Measurements from ENCODE around the gene UBA3. TPM values are rescaled to one million over a fixed set of nuclear protein-coding genes. Genes with fewer than 3 reads are reported as not detected.

UBA3 gene
- total RNA-seq, 2 donors from 2014 or later = 36.1 to 69.4 TPM

DNA sequence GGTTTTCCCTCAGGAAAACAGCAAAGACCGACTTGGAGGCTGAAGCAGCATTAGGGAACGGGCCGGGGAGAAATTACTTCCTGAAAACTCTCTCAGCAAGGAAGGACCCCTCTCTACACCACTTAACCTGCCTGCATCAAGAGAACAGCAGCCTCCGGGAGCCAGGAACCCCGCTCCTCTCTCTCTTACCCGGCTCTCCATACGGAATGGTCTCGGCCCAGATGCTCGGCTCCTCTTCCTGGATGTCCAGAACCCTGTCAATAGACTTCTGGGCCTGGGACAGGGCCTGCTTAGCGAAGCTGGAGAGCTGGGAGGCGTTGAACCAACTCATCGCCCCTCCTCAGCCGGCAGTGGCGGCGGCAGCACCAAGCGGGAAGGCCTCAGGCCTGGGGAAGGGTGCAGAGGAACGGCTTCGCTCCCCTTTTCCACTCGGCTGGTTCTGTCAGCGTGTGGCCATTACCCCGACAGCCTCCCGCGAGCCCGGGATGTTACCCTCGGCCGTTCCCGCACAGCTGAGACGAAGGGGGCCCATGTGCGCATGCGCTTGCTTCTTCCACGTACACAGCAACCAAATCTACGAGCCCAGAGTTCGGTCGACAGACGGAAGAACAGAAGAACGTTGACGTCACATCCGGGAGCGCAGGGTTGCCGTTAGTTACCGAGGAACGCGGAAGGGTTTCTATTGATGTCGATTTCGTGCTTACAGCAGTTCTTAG lies 28.3 kb downstream of the UBA3 start, which contains the start of gene TMF1:
Gene TMF1, minus strand, starts transcription at position 578 of the 716 bp plus-strand sequence. Its CDS starts 247 bp downstream, at position 331.
- H3K4me1 ChIP-seq (ENCODE audit: control insufficient read depth in 1 of 2, low read depth in 2 of 2) = peaks cover 24 to 41% of the 10 kb centered on the region in 2 donors
- peak within 1 kb of the TSS; percentile 94 to 98 for H3K27ac ChIP-seq
- H3K36me3 ChIP-seq = no peaks in the 10 kb centered on the region
- DNase-seq (ENCODE audit: low spot score) = peak; percentile 98
- peak; percentile 97 for ATAC-seq (ENCODE audit: insufficient number of reproducible peaks, low FRiP score, low read depth)
- H3K9me3 ChIP-seq = no peaks in the 10 kb centered on the region
- TF ChIP-seq, protein P1, sequence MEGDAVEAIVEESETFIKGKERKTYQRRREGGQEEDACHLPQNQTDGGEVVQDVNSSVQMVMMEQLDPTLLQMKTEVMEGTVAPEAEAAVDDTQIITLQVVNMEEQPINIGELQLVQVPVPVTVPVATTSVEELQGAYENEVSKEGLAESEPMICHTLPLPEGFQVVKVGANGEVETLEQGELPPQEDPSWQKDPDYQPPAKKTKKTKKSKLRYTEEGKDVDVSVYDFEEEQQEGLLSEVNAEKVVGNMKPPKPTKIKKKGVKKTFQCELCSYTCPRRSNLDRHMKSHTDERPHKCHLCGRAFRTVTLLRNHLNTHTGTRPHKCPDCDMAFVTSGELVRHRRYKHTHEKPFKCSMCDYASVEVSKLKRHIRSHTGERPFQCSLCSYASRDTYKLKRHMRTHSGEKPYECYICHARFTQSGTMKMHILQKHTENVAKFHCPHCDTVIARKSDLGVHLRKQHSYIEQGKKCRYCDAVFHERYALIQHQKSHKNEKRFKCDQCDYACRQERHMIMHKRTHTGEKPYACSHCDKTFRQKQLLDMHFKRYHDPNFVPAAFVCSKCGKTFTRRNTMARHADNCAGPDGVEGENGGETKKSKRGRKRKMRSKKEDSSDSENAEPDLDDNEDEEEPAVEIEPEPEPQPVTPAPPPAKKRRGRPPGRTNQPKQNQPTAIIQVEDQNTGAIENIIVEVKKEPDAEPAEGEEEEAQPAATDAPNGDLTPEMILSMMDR (IDR thresholded peaks at IDR 0.05) = no peak
- peak within 1 kb of the TSS; percentile 99 for H3K4me3 ChIP-seq
- no peaks in the 10 kb centered on the region for H3K27me3 ChIP-seq (replicated peaks; ENCODE audit: insufficient read depth)

DNA sequence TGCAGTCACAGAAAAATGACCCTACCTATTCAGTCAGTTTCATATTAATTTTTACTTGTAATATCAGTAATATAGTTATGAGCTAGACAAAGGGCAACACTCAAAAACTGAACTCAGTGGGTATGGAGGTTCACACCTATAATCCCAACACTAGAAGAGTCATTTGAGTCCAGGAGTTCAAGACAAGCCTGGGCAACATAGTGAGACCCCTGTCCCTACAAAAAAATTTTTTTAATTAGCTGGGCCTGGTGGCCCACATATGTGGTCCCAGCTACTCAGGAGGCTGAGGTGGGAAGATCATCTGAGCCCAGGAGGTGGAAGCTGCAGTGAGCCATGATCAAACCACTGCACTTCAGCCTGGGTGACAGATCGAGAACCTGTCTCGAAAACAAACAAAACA lies 31.2 kb downstream of the UBA3 start:
- Histone ChIP-seq H3K36me3 (peaks cover 5% of the 10 kb centered on the region), H3K27me3 (replicated peaks; ENCODE audit: insufficient read depth) (no peaks in the 10 kb centered on the region), H3K9me3 (no peaks in the 10 kb centered on the region), H3K4me3 (no peak overlapping the region), H3K27ac (no peak overlapping the region), H3K4me1 (ENCODE audit: control insufficient read depth in 1 of 2, low read depth in 2 of 2) (peaks cover 37 to 46% of the 10 kb centered on the region in 2 donors)
- ATAC-seq (ENCODE audit: insufficient number of reproducible peaks, low FRiP score, low read depth) (no peak), DNase-seq (ENCODE audit: low spot score) (no peak)
- TF ChIP-seq, protein P1 (IDR thresholded peaks at IDR 0.05) = no peak

DNA sequence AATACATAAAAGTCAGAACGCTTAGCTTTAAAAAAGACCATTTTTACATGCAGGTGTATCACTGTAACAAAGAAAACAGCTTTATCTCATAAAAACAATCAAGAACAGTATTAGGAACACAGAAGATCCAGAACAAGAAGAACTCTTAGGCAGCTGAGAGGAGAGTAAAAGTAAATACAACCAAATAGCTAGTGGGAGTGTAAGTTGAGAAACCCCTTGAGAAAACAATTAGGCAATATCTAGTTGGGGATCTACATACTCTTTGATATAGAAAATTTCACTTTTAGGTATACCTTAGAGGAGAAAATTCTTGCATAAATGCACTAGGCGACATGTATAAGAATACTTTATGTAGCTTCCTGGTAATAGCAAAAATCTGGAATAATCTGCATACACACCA lies 35.6 kb downstream of the UBA3 start:
- Histone ChIP-seq H3K4me3 (no peak overlapping the region), H3K27ac (no peak overlapping the region), H3K27me3 (replicated peaks; ENCODE audit: insufficient read depth) (no peaks in the 10 kb centered on the region), H3K36me3 (peaks cover 32% of the 10 kb centered on the region), H3K4me1 (ENCODE audit: control insufficient read depth in 1 of 2, low read depth in 2 of 2) (peaks cover 27 to 30% of the 10 kb centered on the region in 2 donors), H3K9me3 (no peaks in the 10 kb centered on the region)
- no peak for DNase-seq (ENCODE audit: low spot score)
- TF ChIP-seq, protein P1 (IDR thresholded peaks at IDR 0.05) = no peak
- ATAC-seq (ENCODE audit: insufficient number of reproducible peaks, low FRiP score, low read depth) = no peak

DNA sequence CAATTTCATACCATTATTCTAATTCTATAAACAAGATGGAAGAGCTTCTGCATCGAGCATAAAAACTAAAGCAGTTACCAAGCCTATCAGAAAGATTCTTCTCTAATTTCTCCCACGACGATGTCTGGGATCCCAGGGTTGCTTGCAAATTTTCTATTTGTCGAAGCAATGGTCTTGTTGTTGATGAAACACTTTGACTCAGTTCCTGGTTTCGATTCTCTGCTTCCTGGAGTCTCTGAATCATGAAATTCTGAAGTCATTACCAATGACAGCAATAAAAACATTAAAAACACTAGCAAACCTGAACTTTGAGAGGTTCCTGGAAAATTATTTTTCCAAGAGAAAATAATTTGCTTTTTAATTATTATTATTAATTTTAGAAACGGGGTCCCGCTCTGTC lies 46.7 kb downstream of the UBA3 start:
- H3K9me3 ChIP-seq = no peaks in the 10 kb centered on the region
- H3K27me3 ChIP-seq (replicated peaks; ENCODE audit: insufficient read depth) = no peaks in the 10 kb centered on the region
- DNase-seq (ENCODE audit: low spot score) (no peak), ATAC-seq (ENCODE audit: insufficient number of reproducible peaks, low FRiP score, low read depth) (peak; percentile 28)
- H3K36me3 ChIP-seq = peaks cover 60% of the 10 kb centered on the region
- H3K4me1 ChIP-seq (ENCODE audit: control insufficient read depth in 1 of 2, low read depth in 2 of 2) = no peaks in the 10 kb centered on the region
- no peak overlapping the region for H3K4me3 ChIP-seq
- TF ChIP-seq, protein P1 (IDR thresholded peaks at IDR 0.05) = no peak
- H3K27ac ChIP-seq = peak overlapping the region in 1 of 2 donors; percentile 23

DNA sequence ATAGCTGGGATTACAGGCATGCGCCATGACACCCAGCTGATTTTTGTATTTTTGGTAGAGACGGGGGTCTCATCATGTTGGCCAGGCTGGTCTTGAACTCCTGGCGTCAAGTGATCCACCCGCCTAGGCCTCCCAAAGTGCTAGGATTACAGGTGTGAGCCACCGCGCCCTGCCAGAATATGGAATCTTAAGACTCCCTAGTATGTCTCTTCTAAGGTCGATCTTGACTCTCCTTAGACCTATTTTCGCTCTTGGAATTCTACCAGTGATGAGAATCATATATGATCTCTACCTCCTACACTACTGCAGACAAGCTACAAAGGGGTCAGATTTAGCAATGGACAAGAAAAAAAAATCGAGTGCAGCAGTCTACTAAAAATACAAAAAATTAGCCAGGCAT lies 47.4 kb downstream of the UBA3 start:
- Histone ChIP-seq H3K36me3 (peaks cover 55% of the 10 kb centered on the region), H3K9me3 (no peaks in the 10 kb centered on the region), H3K4me1 (ENCODE audit: control insufficient read depth in 1 of 2, low read depth in 2 of 2) (no peaks in the 10 kb centered on the region), H3K27ac (no peak overlapping the region), H3K4me3 (no peak overlapping the region), H3K27me3 (replicated peaks; ENCODE audit: insufficient read depth) (no peaks in the 10 kb centered on the region)
- DNase-seq (ENCODE audit: low spot score) (no peak), ATAC-seq (ENCODE audit: insufficient number of reproducible peaks, low FRiP score, low read depth) (no peak)
- TF ChIP-seq, protein P1 (IDR thresholded peaks at IDR 0.05) = no peak
